SK-MEL-5 (cell line): ENCODE results near the gene MTIF2. TPM values are rescaled to one million over a fixed set of nuclear protein-coding genes. Genes with fewer than 3 reads are reported as not detected.
A peak's percentile ranks its signal among the peaks of the same experiment; 100 is the strongest.
"Not testable (repeated sequence)": the region's sequence is repeated elsewhere in the genome, so short reads cannot be mapped to it uniquely, and the experiment has no call there.

ENCODE experiments used
- DNase-seq: peaks from one replicate; pipeline ENCODE4 v3.0.0-alpha.2; 2016; ENCODE audit warnings: low read depth, low spot score
- in situ Hi-C: cut with HindIII; loops from 2 replicates; pipeline ENCODE4 v1.10.0; 2016; ENCODE audit warnings: low sequenced_read_pairs, high pct_unique_total_duplicates, low pct_unique_long_range_greater_than_20kb
- polyA plus RNA-seq, 2 experiments: library from polyadenylated mRNA; depleted of rRNA; stranded (reverse); fragments of >200 nt; gene quantifications; 2 replicates each; pipeline ENCODE4 v1.2.3, GENCODE V29; 2015
- total RNA-seq: library from RNA; depleted of rRNA; stranded (reverse); fragments of >200 nt; shearing (Covaris generic); gene quantifications from 2 replicates; pipeline ENCODE4 v1.2.3, GENCODE V29; 2014; rRNA removed

Gene MTIF2
- 108 and 109 TPM in 2 replicates for total RNA-seq
- polyA plus RNA-seq (2015; cell fraction: cytosol; rRNA removed) = 51.0 and 58.4 TPM in 2 replicates
- 109 and 137 TPM in 2 replicates for polyA plus RNA-seq (2015; cell fraction: nucleus; rRNA removed)

GRCh38 chr2:55268907-55269644 is at the start of gene MTIF2:
MTIF2 (minus strand) TSS chr2:55269231; CDS start chr2:55263858, 5,373 bp downstream.
- DNase-seq = peak; percentile 97
- in situ Hi-C loops = no loop called here

- in situ Hi-C loops = no loop called here
- no peak for DNase-seq
These were observed 46.0 kb upstream of the MTIF2 start for GRCh38 chr2:55314985-55315384.

- DNase-seq = peak; percentile 50
These were observed 42.4 kb upstream of the MTIF2 start for GRCh38 chr2:55311444-55311870.

GRCh38 chr2:55309446-55309845 is 40.4 kb upstream of the MTIF2 start:
- no peak for DNase-seq
- in situ Hi-C loops = no loop called here

More at GRCh38 chr2:55311444-55311870, 42.4 kb upstream of the MTIF2 start:
- in situ Hi-C loops = no loop called here

- no peak for DNase-seq
- in situ Hi-C loops = no loop called here
These were observed 33.2 kb upstream of the MTIF2 start for GRCh38 chr2:55302241-55302640.

- in situ Hi-C loops = no loop called here
- no peak for DNase-seq
These were observed 32.2 kb upstream of the MTIF2 start for GRCh38 chr2:55301277-55301676.

- no peak for DNase-seq
- in situ Hi-C loops = no loop called here
These were observed 27.4 kb upstream of the MTIF2 start for GRCh38 chr2:55296393-55296792.

- DNase-seq = no peak
- in situ Hi-C loops = no loop called here
These were observed 14.1 kb upstream of the MTIF2 start for GRCh38 chr2:55283083-55283482.

- in situ Hi-C loops = no loop called here
These were observed 13.3 kb upstream of the MTIF2 start for GRCh38 chr2:55282110-55282917.

GRCh38 chr2:55280851-55281546 is 12.0 kb upstream of the MTIF2 start:
- in situ Hi-C loops, DNase-seq: not testable (repeated sequence)

More at GRCh38 chr2:55282110-55282917, 13.3 kb upstream of the MTIF2 start:
- no peak for DNase-seq

- DNase-seq = peak; percentile 60
- in situ Hi-C loops = not testable (repeated sequence)
These were observed 10.9 kb upstream of the MTIF2 start for GRCh38 chr2:55279859-55280424.

- DNase-seq = peak; percentile 94
- in situ Hi-C loops = not testable (repeated sequence)
These were observed 10.3 kb upstream of the MTIF2 start for GRCh38 chr2:55279214-55279835.

- DNase-seq = no peak
- in situ Hi-C loops = no loop called here
These were observed 8.3 kb upstream of the MTIF2 start for GRCh38 chr2:55277310-55277709.

GRCh38 chr2:55274346-55274745 is 5.3 kb upstream of the MTIF2 start:
- DNase-seq, in situ Hi-C loops: not testable (repeated sequence)

GRCh38 chr2:55269645-55269990 is 587 bp upstream of the MTIF2 start:
- in situ Hi-C loops = no loop called here
- peak; percentile 36 for DNase-seq

GRCh38 chr2:55268288-55268906 is 634 bp downstream of the MTIF2 start:
- peak; percentile 28 for DNase-seq
- in situ Hi-C loops = no loop called here

GRCh38 chr2:55259586-55259985 is 9.4 kb downstream of the MTIF2 start:
- DNase-seq, in situ Hi-C loops: not testable (repeated sequence)
